ENCODE data around the gene SLC25A47.
"Not testable (repeated sequence)": the region's sequence is repeated elsewhere in the genome, so short reads cannot be mapped to it uniquely, and the experiment has no call there.

The SLC25A47 gene

GRCh38 chr14:100328495-100329163 lies 5.5 kb downstream of the SLC25A47 start:
- no peak for DNase-seq

GRCh38 chr14:100329233-100330006 lies 6.3 kb downstream of the SLC25A47 start:
- no peak for DNase-seq

- DNase-seq = no peak
Measured at GRCh38 chr14:100330007-100330344, 6.8 kb downstream of the SLC25A47 start.

GRCh38 chr14:100330388-100330931 lies 7.3 kb downstream of the SLC25A47 start:
- DNase-seq = no peak

GRCh38 chr14:100332071-100332639 lies 9.0 kb downstream of the SLC25A47 start:
- no peak for DNase-seq

- DNase-seq = peak; percentile 86
Measured at GRCh38 chr14:100332797-100333196, 9.7 kb downstream of the SLC25A47 start.

- DNase-seq = no peak
Measured at GRCh38 chr14:100333311-100333710, 10.2 kb downstream of the SLC25A47 start.

GRCh38 chr14:100333827-100334226 lies 10.7 kb downstream of the SLC25A47 start:
- DNase-seq = no peak

GRCh38 chr14:100334904-100335303 lies 11.8 kb downstream of the SLC25A47 start:
- no peak for DNase-seq

GRCh38 chr14:100336618-100337530 lies 13.7 kb downstream of the SLC25A47 start:
- no peak for DNase-seq

- DNase-seq = no peak
Measured at GRCh38 chr14:100339766-100340422, 16.8 kb downstream of the SLC25A47 start.

GRCh38 chr14:100340423-100340813 lies 17.3 kb downstream of the SLC25A47 start:
- no peak for DNase-seq

GRCh38 chr14:100341301-100342031 lies 18.3 kb downstream of the SLC25A47 start:
- peak; percentile 27 for DNase-seq

- DNase-seq = no peak
Measured at GRCh38 chr14:100342195-100342594, 19.1 kb downstream of the SLC25A47 start.

- not testable (repeated sequence) for DNase-seq
Measured at GRCh38 chr14:100342826-100343225, 19.7 kb downstream of the SLC25A47 start.

GRCh38 chr14:100344657-100345056 lies 21.5 kb downstream of the SLC25A47 start:
- DNase-seq = not testable (repeated sequence)

- peak; percentile 28 for DNase-seq
Measured at GRCh38 chr14:100345711-100346110, 22.6 kb downstream of the SLC25A47 start.

- DNase-seq = no peak
Measured at GRCh38 chr14:100346306-100347091, 23.4 kb downstream of the SLC25A47 start.

- DNase-seq = no peak
Measured at GRCh38 chr14:100348253-100348729, 25.2 kb downstream of the SLC25A47 start.

Measured in NCI-H510A (cell line).